Gastrocnemius medialis (tissue), 4 donors: ENCODE measurements around the gene DPYSL4. TPM values are rescaled to one million over a fixed set of nuclear protein-coding genes. Genes with fewer than 3 reads are reported as not detected.

Experiments
- ATAC-seq, 2 donors: fragments of 150-250 bp; one replicate each; pipeline ENCODE4 v1.9.1; 2016
- DNase-seq, 2 donors: peaks; one replicate each; pipeline ENCODE4 v3.0.0-alpha.2; 2019
- H3K27ac ChIP-seq, 4 donors: fragments of 200-600 bp; sonication (generic); 1 replicate in 1 of 4; 2 replicates in 3 of 4; pipeline ENCODE4 v1.5.1; 2016 to 2018; ENCODE audit warnings: mild to moderate bottlenecking in 2 of 4, moderate library complexity in 1 of 4
- H3K27me3 ChIP-seq, 3 donors: fragments of 200-600 bp; sonication (generic) in 2 of 3; 1 replicate in 1 of 3; 2 replicates in 2 of 3; pipeline versions ENCODE4 v1.5.1 to v1.6.0; 2016 to 2019; ENCODE audit warnings: mild to moderate bottlenecking in 1 of 3, moderate library complexity in 1 of 3
- H3K36me3 ChIP-seq, 2 donors: fragments of 200-600 bp; sonication (generic) in 1 of 2; one replicate each; pipeline ENCODE4 v1.5.1; 2017 to 2018
- H3K4me1 ChIP-seq, 2 donors: fragments of 200-600 bp; sonication (generic) in 1 of 2; one replicate each; pipeline ENCODE4 v1.5.1; 2016 to 2017; ENCODE audit warnings: mild to moderate bottlenecking in 2 of 2
- H3K4me3 ChIP-seq, 4 donors: fragments of 200-600 bp; sonication (generic) in 3 of 4; 1 replicate in 1 of 4; 2 replicates in 3 of 4; pipeline ENCODE4 v1.5.1; 2016 to 2019; ENCODE audit warnings: mild to moderate bottlenecking in 2 of 4
- H3K9me3 ChIP-seq, 3 donors: fragments of 200-600 bp; sonication (generic) in 2 of 3; 1 replicate in 1 of 3; 2 replicates in 2 of 3; pipeline ENCODE4 v1.5.1; 2016 to 2019
- CTCF ChIP-seq, 5 experiments: fragments of 450-650 bp in 3 of 5; fragments of 200-600 bp in 2 of 5; sonication (generic) in 2 of 5; IDR thresholded peaks in 4 of 5; conservative IDR thresholded peaks in 1 of 5; 1 replicate in 4 of 5; 2 replicates in 1 of 5; pipeline ENCODE4 v1.5.1; 2016 to 2019; ENCODE audit warnings: antibody characterized with exemption in 5 of 5, mild to moderate bottlenecking in 3 of 5, moderate library complexity in 3 of 5
- POLR2A ChIP-seq, 2 donors: fragments of 450-650 bp; IDR thresholded peaks; one replicate each; pipeline ENCODE4 v1.6.1; 2017; ENCODE audit warnings: antibody characterized with exemption in 2 of 2, mild to moderate bottlenecking in 2 of 2, moderate library complexity in 2 of 2
- in situ Hi-C, 4 donors: fragments of 200-750 bp; cut with MboI; loops; one replicate each; pipeline versions ENCODE4 v1.15.0 to v1.8.0; 2017; ENCODE audit warnings: low sequenced_read_pairs in 4 of 4
- intact Hi-C: fragments of 100-400 bp; cut with DNase I; formaldehyde crosslinking; loops from one replicate; pipeline ENCODE4 v1.15.1; 2023; ENCODE audit warnings: low total_unique reads
- total RNA-seq, 4 donors: library from RNA; depleted of rRNA; stranded (reverse); fragments of >200 nt; gene quantifications; one replicate each; pipeline versions ENCODE4 v1.1.0 to v1.2.3, GENCODE V29; 2016

DPYSL4 gene
- total RNA-seq, 4 donors from 2014 or later: 0.29 to 1.3 (median 0.46) TPM

GRCh38 chr10:132232023-132232951 lies 45.5 kb downstream of the DPYSL4 start:
- no peak overlapping the region for H3K27ac ChIP-seq
- no peaks in the 10 kb centered on the region for H3K27me3 ChIP-seq
- no peaks in the 10 kb centered on the region for H3K36me3 ChIP-seq
- peak; percentile 14 to 25 for DNase-seq
- no peak for ATAC-seq
- in situ Hi-C loops (no loop called here), intact Hi-C loops (no loop called here)
- no peaks in the 10 kb centered on the region for H3K9me3 ChIP-seq
- no peak overlapping the region for H3K4me3 ChIP-seq
- H3K4me1 ChIP-seq: no peaks in the 10 kb centered on the region
- TF ChIP-seq CTCF (IDR thresholded peaks at IDR 0.05 in 4 of 5, conservative IDR thresholded peaks at IDR 0.05 in 1 of 5) (no peak), POLR2A (IDR thresholded peaks at IDR 0.05) (no peak)

- TF ChIP-seq CTCF (IDR thresholded peaks at IDR 0.05 in 4 of 5, conservative IDR thresholded peaks at IDR 0.05 in 1 of 5) (no peak), POLR2A (IDR thresholded peaks at IDR 0.05) (no peak)
- no peak overlapping the region for H3K4me3 ChIP-seq
- ATAC-seq: no peak
- no peaks in the 10 kb centered on the region for H3K27me3 ChIP-seq
- H3K27ac ChIP-seq: no peak overlapping the region
- H3K9me3 ChIP-seq: no peaks in the 10 kb centered on the region
- no peak for DNase-seq
- in situ Hi-C loops (no loop called here), intact Hi-C loops (no loop called here)
- H3K36me3 ChIP-seq: no peaks in the 10 kb centered on the region
- no peaks in the 10 kb centered on the region for H3K4me1 ChIP-seq
Measured at GRCh38 chr10:132232981-132233380, 46.2 kb downstream of the DPYSL4 start.

GRCh38 chr10:132233501-132234085 lies 46.8 kb downstream of the DPYSL4 start:
- in situ Hi-C loops: no loop called here

GRCh38 chr10:132234860-132235259 lies 48.1 kb downstream of the DPYSL4 start:
- DNase-seq (no peak), ATAC-seq (no peak)
- Histone ChIP-seq H3K4me1 (no peaks in the 10 kb centered on the region), H3K9me3 (no peaks in the 10 kb centered on the region), H3K27me3 (no peaks in the 10 kb centered on the region), H3K4me3 (no peak overlapping the region), H3K36me3 (no peaks in the 10 kb centered on the region), H3K27ac (no peak overlapping the region)
- in situ Hi-C loops: no loop called here
- intact Hi-C loops: no loop called here
- TF ChIP-seq CTCF (IDR thresholded peaks at IDR 0.05 in 4 of 5, conservative IDR thresholded peaks at IDR 0.05 in 1 of 5): no peak
- no peak for TF ChIP-seq POLR2A (IDR thresholded peaks at IDR 0.05)

More at GRCh38 chr10:132233501-132234085, 46.8 kb downstream of the DPYSL4 start:
- intact Hi-C loops: no loop called here
- no peaks in the 10 kb centered on the region for H3K36me3 ChIP-seq
- no peaks in the 10 kb centered on the region for H3K9me3 ChIP-seq
- no peak for TF ChIP-seq POLR2A (IDR thresholded peaks at IDR 0.05)
- no peak for TF ChIP-seq CTCF (IDR thresholded peaks at IDR 0.05 in 4 of 5, conservative IDR thresholded peaks at IDR 0.05 in 1 of 5)
- no peak for DNase-seq
- H3K4me1 ChIP-seq: no peaks in the 10 kb centered on the region
- no peaks in the 10 kb centered on the region for H3K27me3 ChIP-seq
- no peak overlapping the region for H3K27ac ChIP-seq
- ATAC-seq: no peak
- H3K4me3 ChIP-seq: no peak overlapping the region
